Hepatocyte (in vitro differentiated cells): Measurements from ENCODE around the gene RPTOR.

Source experiments
- CTCF ChIP-seq: fragments of 200-600 bp; sonication (generic); IDR thresholded peaks from 2 replicates; pipeline ENCODE4 v1.5.1; 2016; ENCODE audit warnings: antibody characterized with exemption, mild to moderate bottlenecking; ENCODE audit not compliant: poor library complexity
- EZH2 ChIP-seq: fragments of 200-600 bp; sonication (generic); IDR thresholded peaks from 2 replicates; pipeline ENCODE4 v1.6.1; 2016; ENCODE audit warnings: antibody characterized with exemption, mild to moderate bottlenecking, borderline replicate concordance
- EZH2phosphoT487 ChIP-seq: fragments of 200-600 bp; sonication (generic); IDR thresholded peaks from one replicate; pipeline ENCODE4 v1.6.1; 2018; ENCODE audit warnings: antibody characterized with exemption, mild to moderate bottlenecking, low read depth, moderate library complexity; ENCODE audit not compliant: unreplicated experiment, severe bottlenecking

- TF ChIP-seq CTCF (no peak), EZH2 (no peak), EZH2phosphoT487 (no peak)
These were observed 306.2 kb downstream of the RPTOR start for GRCh38 chr17:80850817-80851216.
